NCI-H446 (cell line): ENCODE measurements around the gene KCNIP4.

Experiments used
- DNase-seq, 2 experiments: peaks; one replicate each; lab custom pipeline; 2025; lab: John Stamatoyannopoulos, UW

Gene KCNIP4

DNA sequence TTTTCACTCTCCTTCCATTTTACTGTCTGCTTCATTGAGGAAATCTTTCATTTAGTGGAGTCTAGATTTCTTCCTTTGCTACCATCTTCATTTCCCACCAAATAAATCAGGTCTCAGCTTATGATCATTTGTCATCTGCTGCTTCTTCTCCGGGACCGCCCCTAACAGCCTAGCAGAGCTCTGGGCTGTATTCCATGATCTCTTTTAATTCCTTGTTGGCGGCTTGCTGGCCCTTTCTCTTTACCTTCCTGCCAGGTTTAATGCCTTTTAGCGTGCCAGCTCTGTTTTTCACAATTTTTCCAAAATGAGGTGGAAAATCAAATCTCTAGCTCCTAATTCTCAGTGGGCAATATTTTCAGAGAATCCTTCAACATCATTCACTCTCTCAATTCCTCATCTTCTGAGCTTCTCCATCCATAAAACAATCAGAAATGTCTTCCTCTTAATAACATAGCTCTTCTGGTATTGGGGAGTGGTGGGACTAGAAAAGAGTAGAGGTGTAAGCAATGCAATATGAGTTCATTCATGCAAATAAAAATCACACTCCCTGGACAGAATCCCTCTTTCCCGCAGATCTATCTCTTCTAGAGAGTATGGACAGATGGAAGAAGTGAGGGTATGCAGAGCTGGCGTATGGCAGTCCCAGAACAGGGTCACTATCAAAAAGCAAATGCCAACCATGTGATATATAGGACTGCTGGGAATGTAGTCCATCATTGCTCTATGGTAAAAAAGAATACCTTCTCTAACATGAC is 491.3 kb downstream of the KCNIP4 start:
- no peak for DNase-seq

DNA sequence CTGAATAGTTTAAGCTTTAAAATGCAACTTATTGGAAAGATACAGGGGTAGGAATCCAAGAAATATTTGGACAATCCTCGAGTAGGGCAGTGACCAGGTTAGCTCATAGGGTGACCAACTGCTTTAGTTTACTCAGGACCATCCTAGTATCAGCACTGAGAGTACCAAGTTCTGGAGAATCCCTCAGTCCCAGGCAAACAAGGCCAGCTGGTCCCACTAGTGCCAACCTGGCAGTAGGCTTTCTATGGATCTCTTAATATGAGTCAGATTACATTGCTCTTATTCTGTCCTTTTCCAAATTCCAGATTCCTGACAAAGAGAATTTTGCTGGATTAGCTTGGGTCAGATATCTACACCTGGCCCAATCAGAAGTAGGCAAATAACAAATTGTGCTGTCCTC is 493.7 kb downstream of the KCNIP4 start:
- DNase-seq: no peak

GRCh38 chr4:21454201-21454600 is 494.4 kb downstream of the KCNIP4 start:
- no peak for DNase-seq

DNA sequence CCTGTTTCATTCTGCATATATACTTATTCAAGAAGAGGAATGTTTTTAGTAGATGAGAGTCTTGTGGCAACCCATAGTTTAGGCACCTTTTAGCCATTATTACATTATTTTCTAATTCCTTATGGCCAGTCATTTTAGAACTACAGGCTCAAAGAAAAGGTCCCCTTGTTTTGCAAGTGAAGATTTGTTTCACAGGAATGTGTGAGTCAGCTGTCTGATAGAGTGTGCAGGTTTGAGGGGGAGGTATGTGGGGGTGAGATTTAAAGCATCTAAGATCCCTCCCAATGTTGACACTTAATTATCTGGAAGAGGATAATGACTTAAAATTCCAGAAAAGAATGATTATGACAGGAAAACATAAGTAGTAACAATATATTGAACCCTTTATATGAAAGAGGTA is 495.6 kb downstream of the KCNIP4 start:
- no peak for DNase-seq

GRCh38 chr4:21451032-21451431 is 497.5 kb downstream of the KCNIP4 start:
- DNase-seq: no peak

DNA sequence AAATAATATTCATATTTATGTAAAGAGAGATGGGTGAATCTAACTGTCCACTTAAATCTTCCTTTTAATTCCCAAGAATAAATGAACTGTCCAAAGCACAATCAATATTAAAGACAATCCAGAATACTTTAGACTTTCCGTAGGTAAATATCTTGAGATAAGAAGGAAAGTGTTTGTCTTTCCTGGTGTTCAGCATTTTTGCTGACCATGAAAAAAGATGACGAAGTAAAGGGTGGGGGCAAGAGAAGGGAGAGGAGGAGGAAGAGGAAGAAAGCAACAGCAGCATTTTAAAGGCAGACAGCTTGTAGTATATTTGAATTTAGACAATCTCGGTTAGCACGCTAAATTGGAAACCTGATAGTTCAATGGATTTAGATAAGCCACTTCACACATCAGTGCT is 498.2 kb downstream of the KCNIP4 start:
- DNase-seq: no peak

- DNase-seq: no peak
Observed at GRCh38 chr4:21447301-21448054, 501.1 kb downstream of the KCNIP4 start.

DNA sequence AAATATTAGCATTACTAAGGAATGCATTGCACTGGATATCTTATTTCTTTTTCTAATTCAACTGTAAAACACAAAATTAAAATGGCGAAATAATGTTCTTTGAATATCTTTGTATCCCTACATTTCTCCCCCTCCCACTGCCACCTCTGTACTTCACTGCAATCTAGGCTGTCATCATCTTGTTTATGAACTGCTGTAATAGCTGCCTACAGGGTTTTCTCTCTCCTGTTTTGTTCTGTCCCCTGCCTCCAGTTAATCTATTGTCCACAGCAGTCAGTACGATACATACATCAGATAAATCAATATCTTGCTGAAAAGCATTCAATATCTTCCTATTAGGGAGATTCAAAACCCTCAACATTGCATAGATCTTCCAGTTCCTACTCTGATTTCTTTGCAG is 528.4 kb downstream of the KCNIP4 start:
- no peak for DNase-seq

- DNase-seq: no peak
Observed at GRCh38 chr4:21415728-21416127, 532.8 kb downstream of the KCNIP4 start.

DNA sequence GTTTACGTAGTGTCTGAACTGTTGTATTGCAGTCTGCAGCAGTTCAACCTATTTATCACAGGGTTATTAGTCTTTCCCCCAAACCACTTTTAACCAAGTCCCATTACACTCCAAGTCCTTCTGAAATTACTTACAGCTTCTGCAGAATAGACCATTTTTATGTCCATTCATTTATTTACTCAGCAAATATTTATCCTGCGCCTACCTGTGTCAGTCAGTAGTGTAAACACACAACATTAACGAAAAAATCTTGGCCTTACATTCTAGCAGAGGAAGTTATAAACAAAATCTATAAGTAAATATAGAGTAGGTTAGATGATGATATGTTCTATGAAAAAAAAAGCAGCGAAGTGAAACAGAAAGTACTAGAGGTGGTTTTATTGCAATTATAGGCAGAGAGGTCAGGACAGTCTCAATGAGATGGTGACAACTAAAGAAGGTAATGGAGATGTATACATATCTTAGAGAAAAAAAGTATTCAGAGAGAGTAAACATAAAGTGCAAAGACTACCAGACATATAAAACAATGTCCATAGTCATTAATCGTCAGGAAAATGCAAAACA is 534.7 kb downstream of the KCNIP4 start:
- no peak for DNase-seq

DNA sequence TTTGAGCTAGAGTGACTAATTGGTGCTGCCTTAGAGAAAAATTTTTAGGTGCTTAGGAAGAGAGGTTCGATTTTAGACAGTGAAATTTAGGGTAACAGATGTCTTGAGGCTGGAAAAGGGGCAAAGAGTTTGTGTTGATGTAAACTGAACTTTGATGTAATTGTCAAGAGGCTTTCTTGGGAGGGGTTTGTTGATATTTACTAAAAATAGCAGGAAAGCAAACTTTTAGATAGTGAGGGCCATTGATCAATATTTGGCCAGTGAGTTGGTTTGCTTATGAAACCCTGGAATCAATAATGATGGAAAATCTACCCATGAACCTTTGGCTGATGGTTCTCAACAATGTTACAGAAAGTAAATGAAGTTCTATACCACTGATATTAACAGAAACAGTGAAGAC is 537.5 kb downstream of the KCNIP4 start:
- no peak for DNase-seq

DNA sequence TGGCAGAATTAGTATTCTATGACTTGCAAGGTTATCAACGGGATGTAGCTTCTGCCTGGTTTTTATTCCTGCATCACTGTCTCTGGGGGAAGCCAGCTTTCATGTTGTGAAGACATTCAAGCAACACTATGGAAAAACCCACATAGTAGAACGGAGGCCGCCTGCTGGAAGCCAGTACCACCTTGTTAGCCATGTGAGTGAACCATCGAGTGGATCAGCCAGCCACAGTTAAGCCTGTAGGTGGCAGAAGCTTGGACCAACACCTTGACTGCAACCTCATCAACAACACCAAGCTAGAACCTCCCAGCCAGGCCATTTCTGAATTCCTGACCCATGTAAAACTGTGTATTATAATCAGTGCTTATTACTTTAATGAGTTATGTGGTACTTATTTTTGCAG is 538.2 kb downstream of the KCNIP4 start:
- no peak for DNase-seq

DNA sequence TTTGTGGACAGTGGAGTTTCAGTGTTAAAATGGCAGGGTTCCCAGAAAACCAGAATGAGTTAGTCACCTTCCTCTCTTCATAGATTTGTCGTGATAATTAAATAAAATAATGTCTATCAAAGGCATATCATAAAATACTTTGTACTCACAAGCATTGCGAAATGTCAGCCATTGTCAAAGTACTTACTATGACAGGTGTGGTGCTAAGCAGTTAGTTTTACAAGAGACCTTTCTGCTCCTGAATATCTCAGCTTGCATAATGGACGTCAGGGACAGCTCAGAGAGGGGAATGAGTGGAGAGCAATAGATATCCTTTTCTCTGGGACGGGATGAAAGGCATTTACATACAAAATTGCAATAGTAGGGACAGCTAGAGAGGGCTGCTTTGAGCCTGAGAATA is 560.9 kb downstream of the KCNIP4 start:
- no peak for DNase-seq

DNA sequence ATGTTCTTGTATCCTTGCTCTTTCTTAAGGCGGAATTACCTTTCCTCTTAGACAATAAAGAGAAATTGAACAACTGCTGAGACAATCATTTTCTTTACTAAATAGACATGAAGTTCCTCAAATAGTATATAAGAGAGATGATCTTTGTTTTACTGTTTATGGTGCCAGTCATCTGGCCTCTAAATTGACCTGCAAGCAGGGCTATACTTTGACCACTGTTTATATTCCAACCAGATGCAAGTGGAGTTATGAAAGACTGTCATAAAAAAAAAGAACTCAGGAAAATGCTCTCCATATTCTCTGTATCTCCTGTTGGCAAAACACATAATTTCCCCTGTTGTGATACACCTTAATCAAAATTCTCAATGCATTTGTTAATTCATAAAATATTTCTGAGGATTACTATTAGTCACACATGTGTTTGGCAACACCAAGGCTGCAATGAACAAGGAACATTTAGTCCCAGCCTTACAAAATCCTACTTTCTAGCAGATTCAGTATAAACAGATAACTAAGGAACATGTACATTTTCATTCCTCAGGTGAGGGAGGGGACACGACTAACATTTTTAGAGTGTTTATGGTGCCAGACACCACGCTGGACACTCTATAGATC is 562.3 kb downstream of the KCNIP4 start:
- DNase-seq: no peak

GRCh38 chr4:21385706-21386105 is 562.9 kb downstream of the KCNIP4 start:
- DNase-seq: no peak

DNA sequence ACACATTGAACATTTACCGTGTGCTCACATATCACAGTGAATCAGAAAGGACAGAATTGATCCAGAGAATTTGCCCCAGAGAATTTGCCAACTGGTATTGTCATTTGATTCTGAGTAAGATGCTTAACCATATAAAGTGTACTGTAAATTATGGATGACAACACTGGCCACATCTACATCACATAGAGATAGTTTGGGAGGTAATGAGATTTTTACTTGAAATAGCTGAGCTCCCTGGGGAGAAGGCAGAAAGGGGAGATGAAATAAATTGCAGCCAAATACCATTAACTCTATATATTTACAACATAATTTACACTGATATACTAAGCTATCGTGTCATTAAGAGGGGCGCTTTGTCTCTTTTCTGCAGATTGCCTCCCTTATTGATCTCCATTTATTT is 564.0 kb downstream of the KCNIP4 start:
- DNase-seq: no peak

DNA sequence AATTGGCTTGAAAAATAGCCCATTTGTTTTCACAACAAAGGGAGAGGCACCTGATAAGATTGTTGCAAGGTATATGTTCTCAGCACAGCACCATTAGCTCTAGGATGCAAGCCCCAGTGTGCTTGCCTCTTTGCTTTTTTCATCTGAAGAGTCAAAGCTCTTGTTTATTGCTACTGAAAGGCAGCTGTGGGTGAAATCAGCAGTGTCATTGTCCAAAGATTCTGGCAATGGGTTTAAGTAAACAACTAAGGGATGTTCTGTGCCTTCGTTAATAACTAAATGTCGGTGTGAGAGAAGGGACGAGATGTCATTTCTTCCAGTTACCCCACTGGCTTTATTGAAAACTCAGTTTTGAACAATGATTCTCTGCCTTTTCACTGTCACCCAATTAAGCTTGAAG is 567.7 kb downstream of the KCNIP4 start:
- no peak for DNase-seq

- no peak for DNase-seq
Observed at GRCh38 chr4:21377046-21377445, 571.5 kb downstream of the KCNIP4 start.

DNA sequence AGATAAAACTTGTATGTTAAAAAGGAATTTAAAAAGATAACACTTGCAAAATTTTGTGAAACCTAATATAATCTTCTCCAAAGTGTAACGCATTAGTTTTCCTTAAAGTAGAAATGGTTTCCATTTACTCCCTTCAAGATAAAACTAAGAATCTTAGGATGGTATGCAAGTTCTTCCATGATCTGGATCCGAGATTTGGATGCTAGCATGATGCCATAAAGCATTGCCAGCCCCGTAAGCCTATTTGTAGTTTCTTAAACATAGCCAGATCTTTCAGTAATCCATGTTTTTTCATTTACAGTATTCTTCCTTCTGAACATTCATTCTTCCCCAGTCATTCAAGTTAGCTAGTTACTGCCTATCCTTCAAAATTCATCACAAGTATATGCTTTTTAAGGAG is 572.4 kb downstream of the KCNIP4 start:
- DNase-seq: no peak

DNA sequence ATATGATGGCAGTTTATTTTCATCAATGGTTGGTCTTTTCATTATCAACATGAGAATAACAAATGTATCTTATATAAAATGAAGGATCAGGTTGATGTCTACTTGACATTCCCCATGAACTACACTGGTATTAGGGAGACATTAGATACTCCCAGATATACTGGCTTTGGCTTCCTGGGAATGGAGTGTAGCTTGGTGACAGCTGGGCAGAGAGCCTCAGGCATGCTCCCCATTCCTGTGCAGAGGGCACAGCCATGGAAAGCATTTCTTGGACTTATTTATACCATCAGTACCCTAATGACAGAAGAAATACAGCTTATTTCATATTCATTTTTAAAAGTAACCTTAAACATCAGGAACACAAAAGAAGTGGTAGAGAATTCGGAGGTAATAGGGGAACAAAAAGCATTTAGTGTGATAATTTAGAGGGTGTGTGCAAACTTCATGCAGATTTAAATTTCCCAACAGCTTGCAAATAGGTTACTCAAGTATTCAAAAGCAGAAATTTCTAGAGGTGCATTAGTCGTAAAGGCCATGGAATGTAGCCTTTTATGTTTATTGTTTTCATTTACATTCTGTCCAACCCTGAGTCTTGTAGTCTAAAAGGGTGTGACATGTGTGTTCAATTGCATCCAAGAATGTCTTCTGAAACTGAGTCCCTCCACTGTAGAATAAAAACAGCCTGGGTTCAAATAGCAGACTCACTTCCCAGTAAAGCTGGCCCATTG is 573.8 kb downstream of the KCNIP4 start:
- no peak for DNase-seq

GRCh38 chr4:21367567-21367966 is 581.0 kb downstream of the KCNIP4 start:
- DNase-seq: no peak

DNA sequence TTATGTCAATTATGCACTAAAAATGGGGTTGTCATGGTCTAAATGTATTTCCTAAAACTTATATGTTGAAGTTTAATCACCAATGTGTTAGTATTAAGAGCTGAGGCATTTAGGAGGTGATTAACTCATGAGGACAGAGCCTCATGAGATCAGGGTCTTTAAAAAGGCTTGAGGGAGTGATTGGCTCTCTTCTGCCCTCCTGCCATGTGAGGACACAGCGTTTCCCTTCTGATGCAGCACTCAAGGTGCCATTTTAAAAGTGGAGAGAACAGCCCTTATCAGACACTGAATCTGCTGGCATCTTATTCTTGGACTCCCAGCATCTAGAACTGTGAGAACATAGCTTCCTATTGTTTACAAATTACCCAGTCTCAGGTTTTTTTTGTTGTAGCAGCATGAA is 581.7 kb downstream of the KCNIP4 start:
- DNase-seq: no peak
